ENCODE measurements around the gene KLF11. TPM values are rescaled to one million over a fixed set of nuclear protein-coding genes. Genes with fewer than 3 reads are reported as not detected.
A peak's percentile ranks its signal among the peaks of the same experiment; 100 is the strongest.

Gene KLF11
- total and polyA plus RNA-seq, 9 of the 15 experiments (the other 6 are each of a cell fraction or from before 2014, with no cell fraction given): 2.1 to 13.4 (median 6.5) TPM

DNA sequence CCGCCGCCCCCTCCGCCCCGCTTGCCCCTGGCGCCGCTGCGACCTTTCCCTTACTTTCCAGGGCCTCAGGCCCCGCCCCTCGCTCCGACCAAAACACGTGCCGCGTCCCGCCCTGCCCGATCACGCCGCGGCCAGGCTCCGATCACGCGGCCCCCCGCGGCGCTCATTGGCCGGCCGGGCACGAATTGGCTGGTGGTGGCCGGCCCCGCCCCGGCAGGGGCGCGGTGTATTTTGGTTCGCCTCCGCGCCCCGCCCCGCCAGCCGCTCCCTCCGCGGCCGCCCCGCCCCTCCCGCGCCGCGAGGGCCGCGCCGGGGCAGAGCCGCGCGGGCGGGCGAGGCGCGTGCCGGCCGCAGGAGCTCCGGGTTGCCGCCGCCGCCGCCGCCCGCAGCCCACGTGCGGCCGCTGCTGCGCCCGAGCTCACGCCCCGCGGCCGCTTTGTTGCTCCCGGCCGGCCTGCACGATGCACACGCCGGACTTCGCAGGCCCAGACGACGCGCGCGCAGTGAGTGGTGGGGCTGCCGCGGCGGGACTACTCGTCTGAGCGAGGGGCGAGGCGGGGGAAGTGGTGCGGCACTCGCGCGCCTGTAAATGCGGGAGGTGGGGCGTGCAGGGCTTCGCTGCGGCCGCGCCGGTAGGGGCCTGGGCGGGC lies at the start of gene KLF11 (continued):
- TF ChIP-seq, protein P1, sequence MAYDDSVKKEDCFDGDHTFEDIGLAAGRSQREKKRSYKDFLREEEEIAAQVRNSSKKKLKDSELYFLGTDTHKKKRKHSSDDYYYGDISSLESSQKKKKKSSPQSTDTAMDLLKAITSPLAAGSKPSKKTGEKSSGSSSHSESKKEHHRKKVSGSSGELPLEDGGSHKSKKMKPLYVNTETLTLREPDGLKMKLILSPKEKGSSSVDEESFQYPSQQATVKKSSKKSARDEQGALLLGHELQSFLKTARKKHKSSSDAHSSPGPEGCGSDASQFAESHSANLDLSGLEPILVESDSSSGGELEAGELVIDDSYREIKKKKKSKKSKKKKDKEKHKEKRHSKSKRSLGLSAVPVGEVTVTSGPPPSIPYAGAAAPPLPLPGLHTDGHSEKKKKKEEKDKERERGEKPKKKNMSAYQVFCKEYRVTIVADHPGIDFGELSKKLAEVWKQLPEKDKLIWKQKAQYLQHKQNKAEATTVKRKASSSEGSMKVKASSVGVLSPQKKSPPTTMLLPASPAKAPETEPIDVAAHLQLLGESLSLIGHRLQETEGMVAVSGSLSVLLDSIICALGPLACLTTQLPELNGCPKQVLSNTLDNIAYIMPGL (CRISPR knock-in tag; IDR thresholded peaks at IDR 0.05): peak; percentile 93; the same call in 1 of the 2 replicates
- TF ChIP-seq KLF1 (tag; IDR thresholded peaks at IDR 0.05): no peak; the same call in 1 of the 2 replicates
- no peak for TF ChIP-seq PHF21A (IDR thresholded peaks at IDR 0.05; ENCODE audit: borderline replicate concordance, low read depth)
- TF ChIP-seq CXXC5 (CRISPR knock-in tag; IDR thresholded peaks at IDR 0.05): no peak; the same call in 1 of the 2 replicates
- TF ChIP-seq NR4A1 (CRISPR knock-in tag; IDR thresholded peaks at IDR 0.05): no peak
- TF ChIP-seq NR4A1 (tag; IDR thresholded peaks at IDR 0.05): peak; percentile 33; the same call in 1 of the 2 replicates
- no peak for TF ChIP-seq CCAR2 (IDR thresholded peaks at IDR 0.05; ENCODE audit: low read depth, low read length)
- TF ChIP-seq ZBTB8A (IDR thresholded peaks at IDR 0.05; ENCODE audit: partially characterized antibody): no peak
- peak; percentile 17; the same call in 1 of the 2 replicates for TF ChIP-seq EGR1 (conservative IDR thresholded peaks at IDR 0.05)
- no peak for TF ChIP-seq MYBL2 (IDR thresholded peaks at IDR 0.05; ENCODE audit: low read depth)
- TF ChIP-seq MYBL2 (CRISPR knock-in tag; IDR thresholded peaks at IDR 0.05; ENCODE audit: borderline replicate concordance): no peak
- TF ChIP-seq, protein P2, sequence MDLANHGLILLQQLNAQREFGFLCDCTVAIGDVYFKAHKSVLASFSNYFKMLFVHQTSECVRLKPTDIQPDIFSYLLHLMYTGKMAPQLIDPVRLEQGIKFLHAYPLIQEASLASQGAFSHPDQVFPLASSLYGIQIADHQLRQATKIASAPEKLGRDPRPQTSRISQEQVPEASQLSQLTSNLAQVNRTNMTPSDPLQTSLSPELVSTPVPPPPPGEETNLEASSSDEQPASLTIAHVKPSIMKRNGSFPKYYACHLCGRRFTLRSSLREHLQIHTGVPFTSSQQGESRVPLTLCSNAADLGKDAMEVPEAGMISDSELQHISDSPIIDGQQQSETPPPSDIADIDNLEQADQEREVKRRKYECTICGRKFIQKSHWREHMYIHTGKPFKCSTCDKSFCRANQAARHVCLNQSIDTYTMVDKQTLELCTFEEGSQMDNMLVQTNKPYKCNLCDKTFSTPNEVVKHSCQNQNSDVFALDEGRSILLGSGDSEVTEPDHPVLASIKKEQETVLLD (IDR thresholded peaks at IDR 0.05): no peak
- no peak for TF ChIP-seq PHF20 (IDR thresholded peaks at IDR 0.05; ENCODE audit: partially characterized antibody)
- TF ChIP-seq BRD4 (IDR thresholded peaks at IDR 0.05): no peak
- TF ChIP-seq ZNF184 (CRISPR knock-in tag; IDR thresholded peaks at IDR 0.05): no peak
- no peak for TF ChIP-seq PHB2 (IDR thresholded peaks at IDR 0.05; ENCODE audit: low read depth)
- TF ChIP-seq, protein P3, sequence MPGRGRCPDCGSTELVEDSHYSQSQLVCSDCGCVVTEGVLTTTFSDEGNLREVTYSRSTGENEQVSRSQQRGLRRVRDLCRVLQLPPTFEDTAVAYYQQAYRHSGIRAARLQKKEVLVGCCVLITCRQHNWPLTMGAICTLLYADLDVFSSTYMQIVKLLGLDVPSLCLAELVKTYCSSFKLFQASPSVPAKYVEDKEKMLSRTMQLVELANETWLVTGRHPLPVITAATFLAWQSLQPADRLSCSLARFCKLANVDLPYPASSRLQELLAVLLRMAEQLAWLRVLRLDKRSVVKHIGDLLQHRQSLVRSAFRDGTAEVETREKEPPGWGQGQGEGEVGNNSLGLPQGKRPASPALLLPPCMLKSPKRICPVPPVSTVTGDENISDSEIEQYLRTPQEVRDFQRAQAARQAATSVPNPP (IDR thresholded peaks at IDR 0.05; ENCODE audit: borderline replicate concordance, insufficient read depth, insufficient read length): no peak
- no peak for TF ChIP-seq ESRRA (IDR thresholded peaks at IDR 0.05; ENCODE audit: borderline replicate concordance, low read depth)
- TF ChIP-seq, protein P4, sequence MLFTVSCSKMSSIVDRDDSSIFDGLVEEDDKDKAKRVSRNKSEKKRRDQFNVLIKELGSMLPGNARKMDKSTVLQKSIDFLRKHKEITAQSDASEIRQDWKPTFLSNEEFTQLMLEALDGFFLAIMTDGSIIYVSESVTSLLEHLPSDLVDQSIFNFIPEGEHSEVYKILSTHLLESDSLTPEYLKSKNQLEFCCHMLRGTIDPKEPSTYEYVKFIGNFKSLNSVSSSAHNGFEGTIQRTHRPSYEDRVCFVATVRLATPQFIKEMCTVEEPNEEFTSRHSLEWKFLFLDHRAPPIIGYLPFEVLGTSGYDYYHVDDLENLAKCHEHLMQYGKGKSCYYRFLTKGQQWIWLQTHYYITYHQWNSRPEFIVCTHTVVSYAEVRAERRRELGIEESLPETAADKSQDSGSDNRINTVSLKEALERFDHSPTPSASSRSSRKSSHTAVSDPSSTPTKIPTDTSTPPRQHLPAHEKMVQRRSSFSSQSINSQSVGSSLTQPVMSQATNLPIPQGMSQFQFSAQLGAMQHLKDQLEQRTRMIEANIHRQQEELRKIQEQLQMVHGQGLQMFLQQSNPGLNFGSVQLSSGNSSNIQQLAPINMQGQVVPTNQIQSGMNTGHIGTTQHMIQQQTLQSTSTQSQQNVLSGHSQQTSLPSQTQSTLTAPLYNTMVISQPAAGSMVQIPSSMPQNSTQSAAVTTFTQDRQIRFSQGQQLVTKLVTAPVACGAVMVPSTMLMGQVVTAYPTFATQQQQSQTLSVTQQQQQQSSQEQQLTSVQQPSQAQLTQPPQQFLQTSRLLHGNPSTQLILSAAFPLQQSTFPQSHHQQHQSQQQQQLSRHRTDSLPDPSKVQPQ (CRISPR knock-in tag; IDR thresholded peaks at IDR 0.05; ENCODE audit: borderline replicate concordance): no peak
- peak; percentile 80 for TF ChIP-seq NFYB (IDR thresholded peaks at IDR 0.05; ENCODE audit: extremely low read depth, insufficient read length)
- TF ChIP-seq ESRRB (CRISPR knock-in tag; IDR thresholded peaks at IDR 0.05; ENCODE audit: borderline replicate concordance): no peak
